K562 (cell line): Measurements from ENCODE around the gene FASN. TPM values are rescaled to one million over a fixed set of nuclear protein-coding genes. Genes with fewer than 3 reads are reported as not detected.

Source experiments
- CEBPG ChIP-seq, 3 experiments: fragments of 200-800 bp in 1 of 3; sonication (Bioruptor generic) in 1 of 3; sonication (generic) in 1 of 3; formaldehyde crosslinking in 1 of 3; IDR thresholded peaks in 2 of 3; conservative IDR thresholded peaks in 1 of 3; 2 replicates each; pipeline versions ENCODE4 v1.6.1 to v1.8.0; 2016 to 2022; ENCODE audit warnings: missing compliant biosample characterization in 2 of 3, missing genetic modification characterization in 2 of 3, mild to moderate bottlenecking in 1 of 3, missing genetic modification reagents in 1 of 3
- CHD7 ChIP-seq: fragments of 200-600 bp; sonication (generic); IDR thresholded peaks from one replicate; pipeline ENCODE4 v1.6.1; 2012; ENCODE audit warnings: mild to moderate bottlenecking, low read depth, low read length, inconsistent platforms
- HDAC6 ChIP-seq: IDR thresholded peaks from 2 replicates; pipeline ENCODE4 v1.6.1; 2012; ENCODE audit warnings: low read depth, mild to moderate bottlenecking, control low read depth, inconsistent platforms, low read length, moderate library complexity
- PML ChIP-seq: IDR thresholded peaks from 2 replicates; pipeline ENCODE4 v1.6.1; 2012; ENCODE audit warnings: low read length, inconsistent platforms
- POLR2G ChIP-seq: fragments of 200-400 bp; formaldehyde crosslinking; IDR thresholded peaks from 2 replicates; pipeline ENCODE4 v1.6.1; 2017; ENCODE audit warnings: low read depth, mild to moderate bottlenecking, antibody characterized with exemption, low read length, moderate library complexity
- ZNF609 ChIP-seq: sonication (generic); formaldehyde crosslinking; IDR thresholded peaks from 2 replicates; pipeline ENCODE4 v1.8.1; 2023; ENCODE audit warnings: missing genetic modification reagents, mild to moderate bottlenecking, borderline replicate concordance
- polyA plus RNA-seq, 8 experiments: library from polyadenylated mRNA; depleted of rRNA in 4 of 8; stranded (reverse) in 5 of 8; unstranded in 3 of 8; fragments of >200 nt; fragmentation: Nextera tagmentation in 2 of 8; fragmentation: Illumina TruSeq in 1 of 8; extraction: Ambion mirVana in 2 of 8; extraction: Trizol in 1 of 8; gene quantifications; 2 replicates each; pipeline versions ENCODE4 v1.2.1 to v1.2.3, GENCODE V29; 2011 to 2014; ENCODE audit warnings: inconsistent platforms in 1 of 8, missing spikeins in 1 of 8
- total RNA-seq, 7 experiments: library from RNA; depleted of rRNA in 6 of 7; stranded (reverse); fragments of >200 nt in 6 of 7; fragmentation: Illumina TruSeq in 2 of 7; extraction: Trizol in 2 of 7; gene quantifications; 2 replicates each; pipeline versions ENCODE4 v1.2.1 to v1.2.3, GENCODE V29; 2011 to 2021; ENCODE audit warnings: low replicate concordance in 1 of 7

The FASN gene
- total and polyA plus RNA-seq, 9 of the 15 experiments (the other 6 are each of a cell fraction or from before 2014, with no cell fraction given): 0.15 to 663 (median 49.9) TPM

- TF ChIP-seq ZNF609 (CRISPR knock-in tag) (no peak), HDAC6 (no peak), CHD7 (no peak), CEBPG (CRISPR knock-in tag; IDR thresholded peaks at IDR 0.05) (no peak), CEBPG (tag; conservative IDR thresholded peaks at IDR 0.05 in 1 of 2, IDR thresholded peaks at IDR 0.05 in 1 of 2) (no peak), POLR2G (peak; percentile 55), PML (no peak)
- TF ChIP-seq, all 486 proteins: peak for 3
Observed at GRCh38 chr17:82082456-82082855, 15.6 kb downstream of the FASN start (continued).
